ENCODE data around the gene TTC27. TPM values are rescaled to one million over a fixed set of nuclear protein-coding genes. Genes with fewer than 3 reads are reported as not detected.
"Not testable (repeated sequence)": the region's sequence is repeated elsewhere in the genome, so short reads cannot be mapped to it uniquely, and the experiment has no call there.

Gene TTC27
- total RNA-seq, 2 experiments from 2014 or later: 17.6 to 18.1 TPM

- ChIA-PET CTCF (no interaction called here), POLR2A (no interaction called here)
- no peaks in the 10 kb centered on the region for H3K27me3 Mint-ChIP-seq
- no peak for DNase-seq
- peaks cover 23% of the 10 kb centered on the region for H3K36me3 Mint-ChIP-seq (ENCODE audit: low read depth)
- H3K9me3 Mint-ChIP-seq: no peaks in the 10 kb centered on the region
- no peak overlapping the region for H3K4me3 Mint-ChIP-seq
- no peak overlapping the region for H3K27ac Mint-ChIP-seq
- H3K4me1 Mint-ChIP-seq: peaks cover 2% of the 10 kb centered on the region
Measured at GRCh38 chr2:32714521-32714920, 86.7 kb downstream of the TTC27 start.

- Mint-ChIP-seq H3K4me3 (no peak overlapping the region), H3K4me1 (peaks cover 2% of the 10 kb centered on the region), H3K27me3 (no peaks in the 10 kb centered on the region), H3K27ac (no peak overlapping the region), H3K9me3 (no peaks in the 10 kb centered on the region), H3K36me3 (ENCODE audit: low read depth) (peaks cover 23% of the 10 kb centered on the region)
- no peak for DNase-seq
- ChIA-PET POLR2A (no interaction called here), CTCF (no interaction called here)
Measured at GRCh38 chr2:32715391-32715841, 87.6 kb downstream of the TTC27 start.

- POLR2A ChIA-PET: no interaction called here
- H3K4me1 Mint-ChIP-seq: peaks cover 2% of the 10 kb centered on the region
Measured at GRCh38 chr2:32715981-32716380, 88.1 kb downstream of the TTC27 start.

GRCh38 chr2:32716598-32716997 lies 88.7 kb downstream of the TTC27 start:
- H3K27ac Mint-ChIP-seq: no peak overlapping the region
- H3K9me3 Mint-ChIP-seq: no peaks in the 10 kb centered on the region
- no peak overlapping the region for H3K4me3 Mint-ChIP-seq
- H3K27me3 Mint-ChIP-seq: no peaks in the 10 kb centered on the region
- no peak for DNase-seq
- CTCF ChIA-PET: interaction anchor here (0.7 kb wide), 1 partner anchor 154 kb away, joined by 3 read pairs; no protein-coding TSS in a partner anchor
- POLR2A ChIA-PET: no interaction called here
- peaks cover 2% of the 10 kb centered on the region for H3K4me1 Mint-ChIP-seq
- H3K36me3 Mint-ChIP-seq (ENCODE audit: low read depth): peaks cover 25% of the 10 kb centered on the region

More at GRCh38 chr2:32715981-32716380, 88.1 kb downstream of the TTC27 start:
- CTCF ChIA-PET: no interaction called here
- Mint-ChIP-seq H3K36me3 (ENCODE audit: low read depth) (peaks cover 23% of the 10 kb centered on the region), H3K4me3 (no peak overlapping the region), H3K27me3 (no peaks in the 10 kb centered on the region), H3K27ac (no peak overlapping the region), H3K9me3 (no peaks in the 10 kb centered on the region)
- DNase-seq: no peak

- Mint-ChIP-seq H3K36me3 (ENCODE audit: low read depth) (peaks cover 24% of the 10 kb centered on the region), H3K4me1 (peaks cover 4% of the 10 kb centered on the region), H3K27me3 (no peaks in the 10 kb centered on the region), H3K4me3 (no peak overlapping the region), H3K9me3 (no peaks in the 10 kb centered on the region), H3K27ac (no peak overlapping the region)
- ChIA-PET POLR2A (no interaction called here), CTCF (interaction anchor here (1.4 kb wide), 1 partner anchor 19 kb away, joined by 5 read pairs; no protein-coding TSS in a partner anchor)
- no peak for DNase-seq
Measured at GRCh38 chr2:32718752-32719151, 90.9 kb downstream of the TTC27 start.

- CTCF ChIA-PET: interaction anchor here (1.4 kb wide), 1 partner anchor 19 kb away, joined by 5 read pairs; no protein-coding TSS in a partner anchor
- H3K4me1 Mint-ChIP-seq: peaks cover 4% of the 10 kb centered on the region
- DNase-seq: no peak
- H3K27ac Mint-ChIP-seq: no peak overlapping the region
- POLR2A ChIA-PET: no interaction called here
- no peaks in the 10 kb centered on the region for H3K27me3 Mint-ChIP-seq
- H3K4me3 Mint-ChIP-seq: no peak overlapping the region
- H3K9me3 Mint-ChIP-seq: peaks cover 2% of the 10 kb centered on the region
- peaks cover 21% of the 10 kb centered on the region for H3K36me3 Mint-ChIP-seq (ENCODE audit: low read depth)
Measured at GRCh38 chr2:32719430-32719829, 91.6 kb downstream of the TTC27 start.

GRCh38 chr2:32719933-32720716 lies 92.3 kb downstream of the TTC27 start:
- Mint-ChIP-seq H3K4me3 (no peak overlapping the region), H3K27me3 (no peaks in the 10 kb centered on the region), H3K36me3 (ENCODE audit: low read depth) (peaks cover 22% of the 10 kb centered on the region), H3K27ac (no peak overlapping the region), H3K4me1 (peaks cover 4% of the 10 kb centered on the region), H3K9me3 (peaks cover 2% of the 10 kb centered on the region)
- CTCF ChIA-PET: interaction anchor here (0.9 to 1.4 kb wide), 3 partner anchors 12 to 44 kb away, joined by 3 to 5 read pairs (median 5); no protein-coding TSS in a partner anchor
- no peak for DNase-seq
- POLR2A ChIA-PET: no interaction called here

GRCh38 chr2:32720771-32721170 lies 92.9 kb downstream of the TTC27 start:
- no peak for DNase-seq
- H3K9me3 Mint-ChIP-seq: peaks cover 2% of the 10 kb centered on the region
- H3K4me3 Mint-ChIP-seq: no peak overlapping the region
- H3K36me3 Mint-ChIP-seq (ENCODE audit: low read depth): peaks cover 24% of the 10 kb centered on the region
- no peaks in the 10 kb centered on the region for H3K27me3 Mint-ChIP-seq
- no peak overlapping the region for H3K27ac Mint-ChIP-seq
- CTCF ChIA-PET: interaction anchor here (0.6 to 1.4 kb wide), 3 partner anchors 12 to 324 kb away, joined by 3 to 5 read pairs (median 3); no protein-coding TSS in a partner anchor
- POLR2A ChIA-PET: no interaction called here
- H3K4me1 Mint-ChIP-seq: peaks cover 4% of the 10 kb centered on the region

- ChIA-PET POLR2A (no interaction called here), CTCF (interaction anchor here (0.6 to 1.4 kb wide), 3 partner anchors 13 to 324 kb away, joined by 3 to 5 read pairs (median 3); no protein-coding TSS in a partner anchor)
- Mint-ChIP-seq H3K4me3 (no peak overlapping the region), H3K27me3 (no peaks in the 10 kb centered on the region), H3K4me1 (peaks cover 2% of the 10 kb centered on the region), H3K9me3 (peaks cover 4% of the 10 kb centered on the region), H3K27ac (no peak overlapping the region), H3K36me3 (ENCODE audit: low read depth) (peaks cover 27% of the 10 kb centered on the region)
- DNase-seq: no peak
Measured at GRCh38 chr2:32721376-32721775, 93.5 kb downstream of the TTC27 start.

GRCh38 chr2:32723467-32724079 lies 95.7 kb downstream of the TTC27 start:
- CTCF ChIA-PET: interaction anchor here (0.6 kb wide), 2 partner anchors 28 to 39 kb away, joined by 4 read pairs; no protein-coding TSS in a partner anchor
- Mint-ChIP-seq H3K9me3 (peaks cover 4% of the 10 kb centered on the region), H3K36me3 (ENCODE audit: low read depth) (peaks cover 28% of the 10 kb centered on the region), H3K4me1 (peaks cover 2% of the 10 kb centered on the region), H3K4me3 (no peak overlapping the region), H3K27me3 (no peaks in the 10 kb centered on the region), H3K27ac (no peak overlapping the region)
- POLR2A ChIA-PET: no interaction called here
- no peak for DNase-seq

- DNase-seq, H3K27me3 Mint-ChIP-seq, H3K4me1 Mint-ChIP-seq, H3K27ac Mint-ChIP-seq, POLR2A ChIA-PET, H3K4me3 Mint-ChIP-seq, H3K9me3 Mint-ChIP-seq: not testable (repeated sequence)
- CTCF ChIA-PET: interaction anchor here (0.6 kb wide), 1 partner anchor 9 kb away, joined by 3 read pairs; no protein-coding TSS in a partner anchor
- H3K36me3 Mint-ChIP-seq (ENCODE audit: low read depth): peaks cover 26% of the 10 kb centered on the region
Measured at GRCh38 chr2:32726678-32727077, 98.8 kb downstream of the TTC27 start.

- POLR2A ChIA-PET: no interaction called here
- no peak for DNase-seq
- CTCF ChIA-PET: interaction anchor here (0.6 kb wide), 1 partner anchor 9 kb away, joined by 3 read pairs; no protein-coding TSS in a partner anchor
- no peak overlapping the region for H3K27ac Mint-ChIP-seq
- peaks cover 22% of the 10 kb centered on the region for H3K36me3 Mint-ChIP-seq (ENCODE audit: low read depth)
- peaks cover 2% of the 10 kb centered on the region for H3K4me1 Mint-ChIP-seq
- H3K4me3 Mint-ChIP-seq: no peak overlapping the region
- H3K27me3 Mint-ChIP-seq: no peaks in the 10 kb centered on the region
- H3K9me3 Mint-ChIP-seq: peaks cover 4% of the 10 kb centered on the region
Measured at GRCh38 chr2:32727157-32727556, 99.3 kb downstream of the TTC27 start.

GRCh38 chr2:32730958-32731357 lies 103.1 kb downstream of the TTC27 start:
- H3K9me3 Mint-ChIP-seq; H3K27ac Mint-ChIP-seq; H3K27me3 Mint-ChIP-seq; H3K4me3 Mint-ChIP-seq; POLR2A ChIA-PET; H3K36me3 Mint-ChIP-seq (ENCODE audit: low read depth); H3K4me1 Mint-ChIP-seq; DNase-seq: not testable (repeated sequence)
- CTCF ChIA-PET: interaction anchor here (0.8 kb wide), 1 partner anchor 18 kb away, joined by 3 read pairs; no protein-coding TSS in a partner anchor

Measured in activated CD4-positive, alpha-beta T cell treated with anti-CD3 and anti-CD28 coated beads, Interleukin-2, amount 10 ng/mL, durations not matched to agents 7 days and 5 days (primary cell).